CD4-positive, CD25-positive, alpha-beta regulatory T cell (primary cell): ENCODE data around the gene MYMX. TPM values are rescaled to one million over a fixed set of nuclear protein-coding genes. Genes with fewer than 3 reads are reported as not detected.
A peak's percentile ranks its signal among the peaks of the same experiment; 100 is the strongest.

Experiments used
- ATAC-seq, 2 donors: fragments of 150-1000 bp; cut with Tn5 transposase; one replicate each; pipeline ENCODE4 v1.10.0; 2021; ENCODE audit warnings: low read depth in 2 of 2, moderate number of reproducible peaks in 2 of 2, moderate library complexity in 1 of 2
- DNase-seq, 3 donors: peaks; one replicate each; pipeline versions ENCODE4 v3.0.0 to v3.0.0-alpha.2; 2012 to 2022; ENCODE audit warnings: mixed read lengths in 1 of 3
- H3K27ac ChIP-seq: one replicate; pipeline ENCODE4 v1.7.0; 2013; ENCODE audit warnings: mild to moderate bottlenecking, low read length; ENCODE audit not compliant: insufficient read depth, poor library complexity, severe bottlenecking
- H3K27me3 ChIP-seq: one replicate; pipeline ENCODE4 v1.7.0; 2013; ENCODE audit warnings: low read length; ENCODE audit not compliant: control insufficient read depth, insufficient read depth
- H3K36me3 ChIP-seq: one replicate; pipeline ENCODE4 v1.7.0; 2013; ENCODE audit warnings: mild to moderate bottlenecking, low read length, moderate library complexity; ENCODE audit not compliant: control insufficient read depth, insufficient read depth
- H3K4me1 ChIP-seq: 2 replicates; pipeline ENCODE4 v1.7.0; 2013; ENCODE audit warnings: mild to moderate bottlenecking, low read length; ENCODE audit not compliant: insufficient read depth, control insufficient read depth, poor library complexity, severe bottlenecking
- H3K4me3 ChIP-seq: one replicate; pipeline ENCODE4 v1.7.0; 2013; ENCODE audit warnings: low read depth, mild to moderate bottlenecking, low read length, moderate library complexity
- H3K9me3 ChIP-seq, 2 experiments: 1 replicate in 1 of 2; 2 replicates in 1 of 2; pipeline ENCODE4 v1.7.0; 2013; ENCODE audit warnings: low read length in 2 of 2, mild to moderate bottlenecking in 1 of 2, moderate library complexity in 1 of 2; ENCODE audit not compliant: control insufficient read depth in 2 of 2
- H3K27ac Mint-ChIP-seq, 3 donors: one replicate each; pipeline ENCODE4 v1.8.0; 2020 to 2022; ENCODE audit warnings: mild to moderate bottlenecking in 3 of 3, mixed read lengths in 3 of 3, moderate library complexity in 2 of 3
- H3K27me3 Mint-ChIP-seq: one replicate; pipeline ENCODE4 v1.8.0; 2022; ENCODE audit warnings: mild to moderate bottlenecking, mixed read lengths
- H3K36me3 Mint-ChIP-seq: one replicate; pipeline ENCODE4 v1.8.0; 2020; ENCODE audit warnings: mixed read lengths
- H3K4me1 Mint-ChIP-seq, 4 donors: one replicate each; pipeline ENCODE4 v1.8.0; 2020 to 2022; ENCODE audit warnings: mixed read lengths in 4 of 4, mild to moderate bottlenecking in 1 of 4
- H3K4me3 Mint-ChIP-seq, 4 donors: one replicate each; pipeline ENCODE4 v1.8.0; 2020 to 2022; ENCODE audit warnings: mild to moderate bottlenecking in 4 of 4, mixed read lengths in 4 of 4, moderate library complexity in 3 of 4
- H3K9me3 Mint-ChIP-seq, 7 donors: one replicate each; pipeline ENCODE4 v1.8.0; 2020 to 2022; ENCODE audit warnings: mixed read lengths in 7 of 7, mild to moderate bottlenecking in 3 of 7, moderate library complexity in 2 of 7
- polyA plus RNA-seq, 4 donors: library from polyadenylated mRNA; unstranded; fragments of 300-500 nt; fragmentation: Illumina TruSeq; gene quantifications; one replicate each; pipeline ENCODE4 v1.2.3, GENCODE V29; 2021
- total RNA-seq: library from RNA; stranded (reverse); gene quantifications from one replicate; pipeline ENCODE4 v1.2.3, GENCODE V29; 2022

Gene MYMX
- total and polyA plus RNA-seq, 5 donors from 2014 or later, result not detected

- H3K36me3 Mint-ChIP-seq, result peaks cover 20% of the 10 kb centered on the region
- peak; percentile 2 to 7 for ATAC-seq
These were observed 41.1 kb downstream of the MYMX start for GRCh38 chr6:44257753-44258324.

GRCh38 chr6:44258325-44258863 lies 41.7 kb downstream of the MYMX start:
- no peak for DNase-seq
- H3K9me3 ChIP-seq, result no peaks in the 10 kb centered on the region
- ATAC-seq, result no peak
- H3K36me3 ChIP-seq, result peaks cover 42% of the 10 kb centered on the region
- H3K27me3 ChIP-seq, result no peaks in the 10 kb centered on the region
- no peaks in the 10 kb centered on the region for H3K9me3 Mint-ChIP-seq
- peaks cover 4 to 65% (median 50%) of the 10 kb centered on the region in 4 donors for H3K4me1 Mint-ChIP-seq
- peaks cover 14% of the 10 kb centered on the region for H3K36me3 Mint-ChIP-seq
- no peaks in the 10 kb centered on the region for H3K27me3 Mint-ChIP-seq
- peak overlapping the region; percentile 80 for H3K27ac ChIP-seq
- peak overlapping the region; percentile 57 to 94 (median 91) for H3K27ac Mint-ChIP-seq
- H3K4me3 ChIP-seq, result no peak overlapping the region
- peak overlapping the region; percentile 84 to 92 (median 90) for H3K4me3 Mint-ChIP-seq
- H3K4me1 ChIP-seq, result peaks cover 43% of the 10 kb centered on the region

More at GRCh38 chr6:44257753-44258324, 41.1 kb downstream of the MYMX start:
- Histone ChIP-seq H3K27me3 (no peaks in the 10 kb centered on the region), H3K36me3 (peaks cover 48% of the 10 kb centered on the region), H3K4me3 (peak overlapping the region; percentile 66), H3K9me3 (no peaks in the 10 kb centered on the region), H3K4me1 (peaks cover 37% of the 10 kb centered on the region), H3K27ac (peak overlapping the region; percentile 80)
- no peaks in the 10 kb centered on the region for H3K27me3 Mint-ChIP-seq
- H3K27ac Mint-ChIP-seq, result peak overlapping the region; percentile 91 to 95 (median 94)
- H3K9me3 Mint-ChIP-seq, result no peaks in the 10 kb centered on the region
- DNase-seq, result no peak
- peak overlapping the region; percentile 84 to 92 (median 90) for H3K4me3 Mint-ChIP-seq
- H3K4me1 Mint-ChIP-seq, result peaks cover 4 to 65% (median 48%) of the 10 kb centered on the region in 4 donors

- Histone ChIP-seq H3K27ac (no peak overlapping the region), H3K36me3 (peaks cover 37% of the 10 kb centered on the region), H3K4me1 (peaks cover 48% of the 10 kb centered on the region), H3K9me3 (no peaks in the 10 kb centered on the region), H3K27me3 (no peaks in the 10 kb centered on the region), H3K4me3 (no peak overlapping the region)
- H3K27ac Mint-ChIP-seq, result no peak overlapping the region
- H3K27me3 Mint-ChIP-seq, result no peaks in the 10 kb centered on the region
- peaks cover 4 to 66% (median 49%) of the 10 kb centered on the region in 4 donors for H3K4me1 Mint-ChIP-seq
- ATAC-seq (no peak), DNase-seq (no peak)
- H3K4me3 Mint-ChIP-seq, result peak overlapping the region; percentile 84 to 92 (median 90)
- no peaks in the 10 kb centered on the region for H3K9me3 Mint-ChIP-seq
- peaks cover 9% of the 10 kb centered on the region for H3K36me3 Mint-ChIP-seq
These were observed 42.2 kb downstream of the MYMX start for GRCh38 chr6:44258921-44259320.

GRCh38 chr6:44260011-44260410 lies 43.3 kb downstream of the MYMX start:
- H3K27me3 Mint-ChIP-seq, result peaks cover 4% of the 10 kb centered on the region
- H3K27ac Mint-ChIP-seq, result peak overlapping the region in 1 of 3 donors; percentile 74
- H3K4me1 Mint-ChIP-seq, result peaks cover 4 to 66% (median 53%) of the 10 kb centered on the region in 4 donors
- no peaks in the 10 kb centered on the region for H3K9me3 Mint-ChIP-seq
- no peaks in the 10 kb centered on the region for H3K9me3 ChIP-seq
- DNase-seq (no peak), ATAC-seq (no peak)
- H3K36me3 ChIP-seq, result peaks cover 26% of the 10 kb centered on the region
- no peak overlapping the region for H3K27ac ChIP-seq
- peaks cover 5% of the 10 kb centered on the region for H3K36me3 Mint-ChIP-seq
- no peaks in the 10 kb centered on the region for H3K27me3 ChIP-seq
- H3K4me1 ChIP-seq, result peaks cover 59% of the 10 kb centered on the region
- no peak overlapping the region for H3K4me3 ChIP-seq
- H3K4me3 Mint-ChIP-seq, result peak overlapping the region in 1 of 4 donors; percentile 84

GRCh38 chr6:44260451-44261297 lies 43.9 kb downstream of the MYMX start:
- H3K9me3 ChIP-seq, result no peaks in the 10 kb centered on the region
- Mint-ChIP-seq H3K4me3 (peak overlapping the region in 2 of 4 donors; percentile 76 to 92), H3K36me3 (peaks cover 5% of the 10 kb centered on the region), H3K27ac (peak overlapping the region in 1 of 3 donors; percentile 74), H3K9me3 (no peaks in the 10 kb centered on the region), H3K4me1 (peaks cover 4 to 61% (median 48%) of the 10 kb centered on the region in 4 donors), H3K27me3 (peaks cover 4% of the 10 kb centered on the region)
- peaks cover 22% of the 10 kb centered on the region for H3K36me3 ChIP-seq
- H3K4me3 ChIP-seq, result no peak overlapping the region
- H3K4me1 ChIP-seq, result peaks cover 55% of the 10 kb centered on the region
- H3K27me3 ChIP-seq, result no peaks in the 10 kb centered on the region
- no peak for ATAC-seq
- no peak overlapping the region for H3K27ac ChIP-seq
- no peak for DNase-seq

GRCh38 chr6:44261581-44261980 lies 44.9 kb downstream of the MYMX start:
- Mint-ChIP-seq H3K9me3 (no peaks in the 10 kb centered on the region), H3K4me3 (peak overlapping the region in 1 of 4 donors; percentile 92), H3K27me3 (peaks cover 4% of the 10 kb centered on the region), H3K4me1 (peaks cover 4 to 57% (median 42%) of the 10 kb centered on the region in 4 donors), H3K36me3 (peaks cover 5% of the 10 kb centered on the region), H3K27ac (peak overlapping the region in 1 of 3 donors; percentile 43)
- Histone ChIP-seq H3K36me3 (peaks cover 20% of the 10 kb centered on the region), H3K27me3 (no peaks in the 10 kb centered on the region), H3K27ac (no peak overlapping the region), H3K4me3 (no peak overlapping the region), H3K4me1 (peaks cover 51% of the 10 kb centered on the region), H3K9me3 (no peaks in the 10 kb centered on the region)
- ATAC-seq (no peak), DNase-seq (no peak)

- peak overlapping the region; percentile 90 to 98 (median 94) for H3K4me3 Mint-ChIP-seq
- no peaks in the 10 kb centered on the region for H3K9me3 Mint-ChIP-seq
- H3K27ac ChIP-seq, result peak overlapping the region; percentile 94
- peaks cover 4 to 64% (median 39%) of the 10 kb centered on the region in 4 donors for H3K4me1 Mint-ChIP-seq
- peak overlapping the region; percentile 91 for H3K4me3 ChIP-seq
- peaks cover 20% of the 10 kb centered on the region for H3K36me3 ChIP-seq
- H3K36me3 Mint-ChIP-seq, result peaks cover 5% of the 10 kb centered on the region
- peak overlapping the region; percentile 93 to 97 (median 97) for H3K27ac Mint-ChIP-seq
- H3K9me3 ChIP-seq, result no peaks in the 10 kb centered on the region
- ATAC-seq, result peak in 1 of 2 donors; percentile 0
- peaks cover 6% of the 10 kb centered on the region for H3K27me3 Mint-ChIP-seq
- DNase-seq, result no peak
- peaks cover 43% of the 10 kb centered on the region for H3K4me1 ChIP-seq
- no peaks in the 10 kb centered on the region for H3K27me3 ChIP-seq
These were observed 46.0 kb downstream of the MYMX start for GRCh38 chr6:44262467-44263353.
